Measurements from ENCODE around the gene SPRN. TPM values are rescaled to one million over a fixed set of nuclear protein-coding genes. Genes with fewer than 3 reads are reported as not detected.
A peak's percentile ranks its signal among the peaks of the same experiment; 100 is the strongest.

SPRN gene
- total and polyA plus RNA-seq, 8 donors = 0.52 to 6.4 (median 3.3) TPM; not detected in 1

- H3K4me1 ChIP-seq = peaks cover 4 to 26% of the 10 kb centered on the region in 2 donors
- H3K27me3 ChIP-seq = peaks cover 0 to 29% of the 10 kb centered on the region in 2 donors
- peak in 1 of 4 donors; percentile 62 for DNase-seq
- intact Hi-C loops (cut with DNase I) = no loop called here
- no peak for ATAC-seq
- H3K36me3 ChIP-seq = no peaks in the 10 kb centered on the region
- no peaks in the 10 kb centered on the region for H3K9me3 ChIP-seq
- no peak overlapping the region for H3K4me3 ChIP-seq
- no peak for TF ChIP-seq CTCF (IDR thresholded peaks at IDR 0.05)
- H3K27ac ChIP-seq = no peak overlapping the region
These were observed 43.4 kb downstream of the SPRN start for GRCh38 chr10:133381036-133381435.

GRCh38 chr10:133379801-133380666 is 44.4 kb downstream of the SPRN start:
- Histone ChIP-seq H3K9me3 (no peaks in the 10 kb centered on the region), H3K27ac (no peak overlapping the region), H3K36me3 (no peaks in the 10 kb centered on the region), H3K27me3 (peaks cover 0 to 29% of the 10 kb centered on the region in 2 donors), H3K4me3 (peak overlapping the region; percentile 61 to 81), H3K4me1 (peaks cover 4 to 26% of the 10 kb centered on the region in 2 donors)
- no peak for ATAC-seq
- TF ChIP-seq CTCF (IDR thresholded peaks at IDR 0.05) = no peak
- intact Hi-C loops (cut with DNase I) = no loop called here
- DNase-seq = peak in 1 of 4 donors; percentile 82

GRCh38 chr10:133379152-133379800 is 45.1 kb downstream of the SPRN start, which contains the start of gene PAOX:
PAOX (plus strand) TSS chr10:133379262; CDS start chr10:133379317, 55 bp downstream.
- no peak for TF ChIP-seq CTCF (IDR thresholded peaks at IDR 0.05)
- H3K4me3 ChIP-seq = peak within 1 kb of the TSS; percentile 61 to 81
- peak within 1 kb of the TSS; percentile 42 to 76 for H3K27ac ChIP-seq
- H3K4me1 ChIP-seq = peaks cover 4 to 30% of the 10 kb centered on the region in 2 donors
- intact Hi-C loops (cut with DNase I) = no loop called here
- H3K36me3 ChIP-seq = no peaks in the 10 kb centered on the region
- peaks cover 0 to 29% of the 10 kb centered on the region in 2 donors for H3K27me3 ChIP-seq
- ATAC-seq (peak; percentile 70), DNase-seq (peak; percentile 49 to 92 (median 77))
- no peaks in the 10 kb centered on the region for H3K9me3 ChIP-seq

- Histone ChIP-seq H3K36me3 (no peaks in the 10 kb centered on the region), H3K4me1 (peaks cover 9 to 36% of the 10 kb centered on the region in 2 donors), H3K27me3 (peaks cover 0 to 29% of the 10 kb centered on the region in 2 donors), H3K9me3 (no peaks in the 10 kb centered on the region), H3K27ac (peak overlapping the region; percentile 42 to 76), H3K4me3 (peak overlapping the region; percentile 56 to 81)
- peak; percentile 88 for ATAC-seq
- no peak for TF ChIP-seq CTCF (IDR thresholded peaks at IDR 0.05)
- DNase-seq = peak; percentile 60 to 94 (median 74)
- intact Hi-C loops (cut with DNase I) = no loop called here
These were observed 46.0 kb downstream of the SPRN start for GRCh38 chr10:133378251-133379096.

All from left lung (tissue), 10 donors.